CD14-positive monocyte (primary cell): ENCODE measurements around the gene UBASH3B. TPM values are rescaled to one million over a fixed set of nuclear protein-coding genes. Genes with fewer than 3 reads are reported as not detected.

Experiments used
- DNase-seq, 3 donors: peaks; one replicate each; pipeline ENCODE4 v3.0.0-alpha.2; 2011 to 2022
- H2AFZ ChIP-seq: 2 replicates; pipeline ENCODE4 v1.6.0; 2012; ENCODE audit warnings: mild to moderate bottlenecking, low read depth, low read length, inconsistent platforms; ENCODE audit not compliant: insufficient read depth, poor library complexity, severe bottlenecking
- H3K27ac ChIP-seq, 2 donors: 1 replicate in 1 of 2; 2 replicates in 1 of 2; pipeline ENCODE4 v1.5.1; 2012 to 2013; ENCODE audit warnings: low read length in 2 of 2, control low read depth in 1 of 2, inconsistent platforms in 1 of 2, low read depth in 1 of 2, mild to moderate bottlenecking in 1 of 2
- H3K27me3 ChIP-seq, 2 donors: one replicate each; pipeline versions ENCODE4 v1.6.0 to v1.6.1; 2011 to 2013; ENCODE audit warnings: low read length in 2 of 2; ENCODE audit not compliant: control insufficient read depth in 2 of 2, insufficient read depth in 2 of 2
- H3K36me3 ChIP-seq, 2 donors: replicated peaks in 1 of 2; 1 replicate in 1 of 2; 2 replicates in 1 of 2; pipeline versions ENCODE4 v1.5.1 to v1.6.1; 2012 to 2013; ENCODE audit warnings: low read length in 2 of 2, control low read depth in 1 of 2, inconsistent platforms in 1 of 2, mild to moderate bottlenecking in 1 of 2; ENCODE audit not compliant: insufficient read depth in 2 of 2, control insufficient read depth in 1 of 2
- H3K4me1 ChIP-seq, 2 donors: 1 replicate in 1 of 2; 2 replicates in 1 of 2; pipeline versions ENCODE4 v1.5.1 to v1.6.1; 2012 to 2013; ENCODE audit warnings: low read length in 2 of 2, control low read depth in 1 of 2, inconsistent platforms in 1 of 2, mild to moderate bottlenecking in 1 of 2, moderate library complexity in 1 of 2; ENCODE audit not compliant: insufficient read depth in 2 of 2, control insufficient read depth in 1 of 2
- H3K4me2 ChIP-seq: replicated peaks from 2 replicates; pipeline ENCODE3; 2012; ENCODE audit warnings: low read length, moderate library complexity, mild to moderate bottlenecking; ENCODE audit not compliant: poor library complexity, severe bottlenecking; ENCODE audit errors: extremely low read depth
- H3K4me3 ChIP-seq, 3 experiments: fragments of 200-600 bp in 1 of 3; sonication (generic) in 1 of 3; replicated peaks in 1 of 3; 1 replicate in 2 of 3; 2 replicates in 1 of 3; pipeline ENCODE4 v1.5.1; 2011 to 2013; ENCODE audit warnings: low read length in 3 of 3, mild to moderate bottlenecking in 3 of 3, control low read depth in 2 of 3, low read depth in 2 of 3, inconsistent platforms in 1 of 3, moderate library complexity in 1 of 3
- H3K79me2 ChIP-seq: 2 replicates; pipeline ENCODE4 v1.6.0; 2012; ENCODE audit warnings: mild to moderate bottlenecking, control low read depth, inconsistent platforms, low read length, moderate library complexity; ENCODE audit not compliant: insufficient read depth
- H3K9ac ChIP-seq: 2 replicates; pipeline ENCODE4 v1.6.0; 2017; ENCODE audit warnings: low read length, mild to moderate bottlenecking; ENCODE audit not compliant: insufficient read depth, poor library complexity, severe bottlenecking
- H3K9me3 ChIP-seq, 2 donors: replicated peaks in 1 of 2; 1 replicate in 1 of 2; 2 replicates in 1 of 2; pipeline versions ENCODE4 v1.5.1 to v1.6.1; 2012 to 2013; ENCODE audit warnings: low read length in 2 of 2, control low read depth in 1 of 2; ENCODE audit not compliant: control insufficient read depth in 1 of 2, insufficient read depth in 1 of 2
- H4K20me1 ChIP-seq: 2 replicates; pipeline ENCODE4 v1.6.0; 2012; ENCODE audit warnings: mild to moderate bottlenecking, low read length, control low read depth, moderate library complexity; ENCODE audit not compliant: insufficient read depth
- H3K27ac Mint-ChIP-seq, 7 donors: one replicate each; pipeline ENCODE4 v1.8.0; 2020; ENCODE audit warnings: mild to moderate bottlenecking in 7 of 7, mixed read lengths in 7 of 7, moderate library complexity in 6 of 7, inconsistent platforms in 2 of 7
- H3K27me3 Mint-ChIP-seq, 3 donors: one replicate each; pipeline ENCODE4 v1.8.0; 2021 to 2022; ENCODE audit warnings: low read depth in 3 of 3, mild to moderate bottlenecking in 3 of 3, mixed read lengths in 3 of 3, moderate library complexity in 3 of 3, inconsistent platforms in 1 of 3
- H3K36me3 Mint-ChIP-seq, 2 donors: one replicate each; pipeline ENCODE4 v1.8.0; 2020; ENCODE audit warnings: mixed read lengths in 2 of 2, inconsistent platforms in 1 of 2, mild to moderate bottlenecking in 1 of 2
- H3K4me1 Mint-ChIP-seq: one replicate; pipeline ENCODE4 v1.8.0; 2020; ENCODE audit warnings: mild to moderate bottlenecking, mixed read lengths
- H3K4me3 Mint-ChIP-seq, 2 donors: one replicate each; pipeline ENCODE4 v1.8.0; 2020; ENCODE audit warnings: mild to moderate bottlenecking in 2 of 2, mixed read lengths in 2 of 2, moderate library complexity in 1 of 2
- H3K9me3 Mint-ChIP-seq, 7 donors: one replicate each; pipeline ENCODE4 v1.8.0; 2020 to 2022; ENCODE audit warnings: mixed read lengths in 7 of 7, mild to moderate bottlenecking in 6 of 7, moderate library complexity in 6 of 7, inconsistent platforms in 2 of 7
- WGBS: methylation state at CpG from one replicate; pipeline ENCODE4 v1.1.5; 2013; ENCODE audit warnings: missing lambda C conversion rate; ENCODE audit not compliant: insufficient coverage; 5-methylcytosine and 5-hydroxymethylcytosine counted together
- intact Hi-C, 2 donors: fragments of 100-400 bp; cut with micrococcal nuclease; formaldehyde crosslinking; loops; one replicate each; pipeline versions ENCODE4 v1.15.0 to v1.15.1; 2023
- polyA plus RNA-seq, 3 donors: library from polyadenylated mRNA; depleted of rRNA in 1 of 3; unstranded in 2 of 3; stranded (reverse) in 1 of 3; fragments of 300-500 nt in 2 of 3; fragments of >200 nt in 1 of 3; fragmentation: Illumina TruSeq in 2 of 3; gene quantifications; 1 replicate in 2 of 3; 2 replicates in 1 of 3; pipeline ENCODE4 v1.2.3, GENCODE V29; 2012 to 2021
- TF ChIP-seq, protein P1 (sequence below): fragments of 200-600 bp; IDR thresholded peaks from one replicate; pipeline ENCODE4 v1.8.0; 2022; ENCODE audit warnings: antibody characterized with exemption, mild to moderate bottlenecking

UBASH3B gene
- polyA plus RNA-seq, 3 donors, result 3.3 to 13.5 (median 7.1) TPM

DNA sequence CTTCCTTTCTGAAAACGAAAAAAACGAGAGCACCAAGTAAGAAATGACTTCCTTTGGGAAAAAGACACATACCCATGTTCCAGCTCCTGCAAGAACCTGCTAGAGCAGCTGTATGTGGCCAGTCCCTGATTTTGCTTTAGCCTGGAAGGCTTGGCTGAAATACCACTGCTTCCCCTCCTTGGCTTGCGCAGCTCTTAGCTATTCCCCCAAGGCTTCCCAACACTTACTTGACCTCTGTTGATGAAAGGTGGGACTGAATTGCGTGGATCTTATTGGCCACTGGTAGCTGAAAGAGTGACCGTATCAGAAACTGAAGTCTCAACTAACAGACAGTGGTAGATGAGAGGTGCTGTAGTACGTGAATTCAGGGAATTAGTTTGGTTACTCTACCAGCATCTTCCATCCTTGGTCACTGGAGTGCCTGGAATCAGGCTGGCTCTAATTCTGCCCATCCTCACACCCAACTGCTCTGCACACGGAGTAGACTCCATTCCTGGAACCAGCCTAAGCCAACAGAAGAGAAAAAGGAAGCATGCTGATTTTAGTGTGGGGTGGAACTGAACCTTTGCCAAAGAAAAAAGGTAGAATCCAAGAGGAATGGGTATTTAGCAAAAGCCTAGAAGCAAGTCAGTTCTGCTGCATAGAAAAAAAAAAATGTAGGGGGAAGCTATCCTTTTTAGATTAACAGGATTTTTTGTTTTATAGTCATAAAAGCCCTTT is 109.0 kb downstream of the UBASH3B start:
- H2AFZ ChIP-seq, result no peak overlapping the region
- Mint-ChIP-seq H3K27me3 (peaks cover 0 to 5% (median 0%) of the 10 kb centered on the region in 3 donors), H3K9me3 (peaks cover 0 to 4% (median 1%) of the 10 kb centered on the region in 7 donors), H3K27ac (no peak overlapping the region), H3K4me1 (peaks cover 4% of the 10 kb centered on the region), H3K4me3 (no peak overlapping the region), H3K36me3 (peaks cover 10 to 12% of the 10 kb centered on the region in 2 donors)
- peaks cover 10% of the 10 kb centered on the region for H3K79me2 ChIP-seq
- no peak overlapping the region for H3K9ac ChIP-seq
- TF ChIP-seq, protein P1, sequence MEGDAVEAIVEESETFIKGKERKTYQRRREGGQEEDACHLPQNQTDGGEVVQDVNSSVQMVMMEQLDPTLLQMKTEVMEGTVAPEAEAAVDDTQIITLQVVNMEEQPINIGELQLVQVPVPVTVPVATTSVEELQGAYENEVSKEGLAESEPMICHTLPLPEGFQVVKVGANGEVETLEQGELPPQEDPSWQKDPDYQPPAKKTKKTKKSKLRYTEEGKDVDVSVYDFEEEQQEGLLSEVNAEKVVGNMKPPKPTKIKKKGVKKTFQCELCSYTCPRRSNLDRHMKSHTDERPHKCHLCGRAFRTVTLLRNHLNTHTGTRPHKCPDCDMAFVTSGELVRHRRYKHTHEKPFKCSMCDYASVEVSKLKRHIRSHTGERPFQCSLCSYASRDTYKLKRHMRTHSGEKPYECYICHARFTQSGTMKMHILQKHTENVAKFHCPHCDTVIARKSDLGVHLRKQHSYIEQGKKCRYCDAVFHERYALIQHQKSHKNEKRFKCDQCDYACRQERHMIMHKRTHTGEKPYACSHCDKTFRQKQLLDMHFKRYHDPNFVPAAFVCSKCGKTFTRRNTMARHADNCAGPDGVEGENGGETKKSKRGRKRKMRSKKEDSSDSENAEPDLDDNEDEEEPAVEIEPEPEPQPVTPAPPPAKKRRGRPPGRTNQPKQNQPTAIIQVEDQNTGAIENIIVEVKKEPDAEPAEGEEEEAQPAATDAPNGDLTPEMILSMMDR, result no peak
- no peaks in the 10 kb centered on the region for H3K9me3 ChIP-seq
- peaks cover 0 to 4% of the 10 kb centered on the region in 2 donors for H3K36me3 ChIP-seq
- H3K4me3 ChIP-seq, result no peak overlapping the region
- no peaks in the 10 kb centered on the region for H3K4me1 ChIP-seq
- H3K4me2 ChIP-seq, result no peak overlapping the region
- peaks cover 35% of the 10 kb centered on the region for H4K20me1 ChIP-seq
- no peak overlapping the region for H3K27ac ChIP-seq
- no peaks in the 10 kb centered on the region for H3K27me3 ChIP-seq
- intact Hi-C loops, result no loop called here
- DNase-seq, result no peak
- 0% methylated on average over 2 of the region's 7 CpGs for WGBS

DNA sequence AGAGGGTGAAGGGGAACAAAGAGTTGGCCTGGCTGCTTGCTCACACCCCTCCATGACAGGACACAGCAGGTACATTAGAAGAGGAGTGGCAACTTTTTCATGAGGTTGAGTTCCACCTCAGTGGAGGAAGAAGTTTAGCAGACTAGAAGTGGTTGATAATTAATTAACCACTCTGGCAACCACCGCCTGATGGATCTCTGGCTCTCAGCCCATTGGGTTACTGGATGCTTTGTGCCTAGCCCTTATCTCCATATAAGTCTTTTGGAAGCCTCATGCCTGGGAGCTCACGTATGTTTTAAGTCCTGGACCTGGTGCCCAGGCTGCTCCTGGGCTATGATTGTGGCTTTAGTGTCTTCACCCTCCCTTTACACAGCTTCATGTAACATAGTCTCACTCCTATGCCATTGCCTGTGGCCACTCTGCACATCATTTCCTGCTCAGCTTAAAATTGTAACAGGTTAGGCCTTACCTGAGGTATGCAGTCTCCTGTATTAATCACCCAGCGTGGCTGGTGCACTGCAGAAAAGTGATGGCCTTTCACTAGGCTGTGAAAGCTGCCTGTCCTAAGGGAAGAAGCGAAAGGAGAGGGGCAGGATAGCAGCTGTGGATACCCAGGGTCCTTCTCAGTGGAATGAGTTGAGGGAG is 110.1 kb downstream of the UBASH3B start:
- peak overlapping the region in 1 of 7 donors; percentile 51 for H3K27ac Mint-ChIP-seq
- peaks cover 15% of the 10 kb centered on the region in 2 donors for H3K36me3 Mint-ChIP-seq
- Histone ChIP-seq H3K9ac (no peak overlapping the region), H3K27ac (no peak overlapping the region), H3K9me3 (no peaks in the 10 kb centered on the region), H4K20me1 (peaks cover 37% of the 10 kb centered on the region), H3K79me2 (peaks cover 12% of the 10 kb centered on the region), H3K4me2 (no peak overlapping the region), H3K27me3 (no peaks in the 10 kb centered on the region), H3K4me1 (no peaks in the 10 kb centered on the region), H3K36me3 (peaks cover 0 to 4% of the 10 kb centered on the region in 2 donors), H3K4me3 (no peak overlapping the region), H2AFZ (no peak overlapping the region)
- TF ChIP-seq, protein P1, result no peak
- DNase-seq, result no peak
- peaks cover 4% of the 10 kb centered on the region for H3K4me1 Mint-ChIP-seq
- peaks cover 0 to 5% (median 0%) of the 10 kb centered on the region in 3 donors for H3K27me3 Mint-ChIP-seq
- intact Hi-C loops, result no loop called here
- 91% methylated on average over 3 of the region's 4 CpGs for WGBS
- H3K9me3 Mint-ChIP-seq, result peaks cover 0 to 4% (median 1%) of the 10 kb centered on the region in 7 donors
- no peak overlapping the region for H3K4me3 Mint-ChIP-seq
